ENCODE data around the gene OXT. TPM values are rescaled to one million over a fixed set of nuclear protein-coding genes. Genes with fewer than 3 reads are reported as not detected.

OXT gene
- total and polyA plus RNA-seq, 2 of the 13 experiments (the other 11 are each of a cell fraction or from before 2014, with no cell fraction given), result not detected

GRCh38 chr20:3115190-3116107, 44.0 kb downstream of the OXT start (continued):
- TF ChIP-seq ZNF784 (CRISPR knock-in tag; IDR thresholded peaks at IDR 0.05; ENCODE audit: borderline replicate concordance), result peak; percentile 66; the same call in 1 of the 2 replicates
- no peak for TF ChIP-seq MTA3 (CRISPR knock-in tag; IDR thresholded peaks at IDR 0.05)
- TF ChIP-seq ZNF556 (CRISPR knock-in tag; IDR thresholded peaks at IDR 0.05; ENCODE audit: borderline replicate concordance), result peak; percentile 87
- TF ChIP-seq JDP2 (CRISPR knock-in tag; IDR thresholded peaks at IDR 0.05; ENCODE audit: borderline replicate concordance), result no peak
- no peak for TF ChIP-seq ZNF333 (CRISPR knock-in tag; IDR thresholded peaks at IDR 0.05; ENCODE audit: borderline replicate concordance)
- no peak for TF ChIP-seq SKIL (CRISPR knock-in tag; IDR thresholded peaks at IDR 0.05; ENCODE audit: borderline replicate concordance)
- no peak for TF ChIP-seq ZNF510 (CRISPR knock-in tag; IDR thresholded peaks at IDR 0.05; ENCODE audit: low read depth)
- no peak for TF ChIP-seq ZNF781 (CRISPR knock-in tag; IDR thresholded peaks at IDR 0.05; ENCODE audit: borderline replicate concordance, not compliant biosample characterization)
- peak; percentile 35 for TF ChIP-seq YY1 (IDR thresholded peaks at IDR 0.05; ENCODE audit: insufficient read depth, insufficient replicate concordance, low read depth, low read length)
- TF ChIP-seq TRAFD1 (CRISPR knock-in tag; IDR thresholded peaks at IDR 0.05; ENCODE audit: borderline replicate concordance), result no peak
- TF ChIP-seq YEATS2 (CRISPR knock-in tag; IDR thresholded peaks at IDR 0.05; ENCODE audit: borderline replicate concordance), result no peak
- TF ChIP-seq, protein P1, sequence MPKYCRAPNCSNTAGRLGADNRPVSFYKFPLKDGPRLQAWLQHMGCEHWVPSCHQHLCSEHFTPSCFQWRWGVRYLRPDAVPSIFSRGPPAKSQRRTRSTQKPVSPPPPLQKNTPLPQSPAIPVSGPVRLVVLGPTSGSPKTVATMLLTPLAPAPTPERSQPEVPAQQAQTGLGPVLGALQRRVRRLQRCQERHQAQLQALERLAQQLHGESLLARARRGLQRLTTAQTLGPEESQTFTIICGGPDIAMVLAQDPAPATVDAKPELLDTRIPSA (CRISPR knock-in tag; IDR thresholded peaks at IDR 0.05; ENCODE audit: borderline replicate concordance), result no peak
- TF ChIP-seq, protein P2, sequence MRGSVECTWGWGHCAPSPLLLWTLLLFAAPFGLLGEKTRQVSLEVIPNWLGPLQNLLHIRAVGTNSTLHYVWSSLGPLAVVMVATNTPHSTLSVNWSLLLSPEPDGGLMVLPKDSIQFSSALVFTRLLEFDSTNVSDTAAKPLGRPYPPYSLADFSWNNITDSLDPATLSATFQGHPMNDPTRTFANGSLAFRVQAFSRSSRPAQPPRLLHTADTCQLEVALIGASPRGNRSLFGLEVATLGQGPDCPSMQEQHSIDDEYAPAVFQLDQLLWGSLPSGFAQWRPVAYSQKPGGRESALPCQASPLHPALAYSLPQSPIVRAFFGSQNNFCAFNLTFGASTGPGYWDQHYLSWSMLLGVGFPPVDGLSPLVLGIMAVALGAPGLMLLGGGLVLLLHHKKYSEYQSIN (CRISPR knock-in tag; IDR thresholded peaks at IDR 0.05; ENCODE audit: borderline replicate concordance), result no peak
- TF ChIP-seq ZNF552 (CRISPR knock-in tag; IDR thresholded peaks at IDR 0.05; ENCODE audit: borderline replicate concordance), result no peak
- TF ChIP-seq SP5 (CRISPR knock-in tag; IDR thresholded peaks at IDR 0.05; ENCODE audit: borderline replicate concordance, low read depth), result no peak
- TF ChIP-seq ZNF335 (CRISPR knock-in tag; IDR thresholded peaks at IDR 0.05), result no peak
- TF ChIP-seq ZNF530 (CRISPR knock-in tag; IDR thresholded peaks at IDR 0.05; ENCODE audit: low read depth), result no peak
- 0 out of 2 replicates have a peak, but pooled peaks have one; percentile 37 for TF ChIP-seq ZNF30 (CRISPR knock-in tag; IDR thresholded peaks at IDR 0.05)
- TF ChIP-seq ZNF432 (CRISPR knock-in tag; IDR thresholded peaks at IDR 0.05; ENCODE audit: borderline replicate concordance), result no peak
- TF ChIP-seq STAT5B (CRISPR knock-in tag; IDR thresholded peaks at IDR 0.05), result no peak
- peak; percentile 59; the same call in 1 of the 2 replicates for TF ChIP-seq ZNF788 (CRISPR knock-in tag; IDR thresholded peaks at IDR 0.05; ENCODE audit: borderline replicate concordance)
- TF ChIP-seq ADNP (CRISPR knock-in tag; IDR thresholded peaks at IDR 0.05), result no peak; the same call in 1 of the 2 replicates
